ENCODE results near the gene CACNA1G. TPM values are rescaled to one million over a fixed set of nuclear protein-coding genes. Genes with fewer than 3 reads are reported as not detected.

The CACNA1G gene
- total RNA-seq, 1 donor from 2014 or later = 29.0 TPM

GRCh38 chr17:50629902-50630301 lies 69.4 kb downstream of the CACNA1G start:
- Mint-ChIP-seq H3K9me3 (no peaks in the 10 kb centered on the region), H3K27me3 (ENCODE audit: low read depth) (peaks cover 40% of the 10 kb centered on the region), H3K4me1 (peaks cover 35% of the 10 kb centered on the region), H3K27ac (no peak overlapping the region), H3K4me3 (no peak overlapping the region), H3K36me3 (no peaks in the 10 kb centered on the region)
- no peak for TF ChIP-seq CTCF (IDR thresholded peaks at IDR 0.05; ENCODE audit: unreplicated experiment)
- DNase-seq (ENCODE audit: low spot score in 2 of 2, unreplicated experiment in 2 of 2) = no peak

- no peaks in the 10 kb centered on the region for H3K36me3 Mint-ChIP-seq
- peaks cover 48% of the 10 kb centered on the region for H3K27me3 Mint-ChIP-seq (ENCODE audit: low read depth)
- peaks cover 35% of the 10 kb centered on the region for H3K4me1 Mint-ChIP-seq
- peak in 1 of 2 experiments; percentile 60 for DNase-seq (ENCODE audit: low spot score in 2 of 2, unreplicated experiment in 2 of 2)
- peak; percentile 66 for TF ChIP-seq CTCF (IDR thresholded peaks at IDR 0.05; ENCODE audit: unreplicated experiment)
- no peak overlapping the region for H3K27ac Mint-ChIP-seq
- no peak overlapping the region for H3K4me3 Mint-ChIP-seq
- H3K9me3 Mint-ChIP-seq = no peaks in the 10 kb centered on the region
Observed at GRCh38 chr17:50630524-50631194, 70.1 kb downstream of the CACNA1G start.

- Mint-ChIP-seq H3K36me3 (no peaks in the 10 kb centered on the region), H3K27me3 (ENCODE audit: low read depth) (peaks cover 54% of the 10 kb centered on the region), H3K4me3 (no peak overlapping the region), H3K9me3 (no peaks in the 10 kb centered on the region), H3K4me1 (peaks cover 32% of the 10 kb centered on the region), H3K27ac (no peak overlapping the region)
- no peak for DNase-seq (ENCODE audit: low spot score in 2 of 2, unreplicated experiment in 2 of 2)
- no peak for TF ChIP-seq CTCF (IDR thresholded peaks at IDR 0.05; ENCODE audit: unreplicated experiment)
Observed at GRCh38 chr17:50631195-50631907, 70.8 kb downstream of the CACNA1G start.

- no peak for DNase-seq (ENCODE audit: low spot score in 2 of 2, unreplicated experiment in 2 of 2)
- no peaks in the 10 kb centered on the region for H3K9me3 Mint-ChIP-seq
- H3K36me3 Mint-ChIP-seq = no peaks in the 10 kb centered on the region
- peaks cover 61% of the 10 kb centered on the region for H3K27me3 Mint-ChIP-seq (ENCODE audit: low read depth)
- H3K4me1 Mint-ChIP-seq = peaks cover 32% of the 10 kb centered on the region
- no peak for TF ChIP-seq CTCF (IDR thresholded peaks at IDR 0.05; ENCODE audit: unreplicated experiment)
- H3K4me3 Mint-ChIP-seq = no peak overlapping the region
- no peak overlapping the region for H3K27ac Mint-ChIP-seq
Observed at GRCh38 chr17:50631908-50632571, 71.5 kb downstream of the CACNA1G start.

GRCh38 chr17:50632637-50633036 lies 72.1 kb downstream of the CACNA1G start:
- Mint-ChIP-seq H3K4me1 (peaks cover 32% of the 10 kb centered on the region), H3K27me3 (ENCODE audit: low read depth) (peaks cover 67% of the 10 kb centered on the region), H3K4me3 (no peak overlapping the region), H3K36me3 (no peaks in the 10 kb centered on the region), H3K27ac (no peak overlapping the region), H3K9me3 (no peaks in the 10 kb centered on the region)
- no peak for DNase-seq (ENCODE audit: low spot score in 2 of 2, unreplicated experiment in 2 of 2)
- no peak for TF ChIP-seq CTCF (IDR thresholded peaks at IDR 0.05; ENCODE audit: unreplicated experiment)

All from mesothelial cell of epicardium (in vitro differentiated cells).